LHCN-M2 (cell line): ENCODE measurements around the gene SLC25A22. TPM values are rescaled to one million over a fixed set of nuclear protein-coding genes. Genes with fewer than 3 reads are reported as not detected.

Source experiments
- DNase-seq: peaks from one replicate; pipeline ENCODE4 v3.0.0-alpha.2; 2012; ENCODE audit warnings: low read depth
- total RNA-seq: library from RNA; depleted of rRNA; stranded (reverse); fragments of >200 nt; gene quantifications from 2 replicates; pipeline ENCODE4 v1.2.3, GENCODE V29; 2014

SLC25A22 gene
- total RNA-seq, 1 experiment from 2014 or later: 18.5 TPM

DNA sequence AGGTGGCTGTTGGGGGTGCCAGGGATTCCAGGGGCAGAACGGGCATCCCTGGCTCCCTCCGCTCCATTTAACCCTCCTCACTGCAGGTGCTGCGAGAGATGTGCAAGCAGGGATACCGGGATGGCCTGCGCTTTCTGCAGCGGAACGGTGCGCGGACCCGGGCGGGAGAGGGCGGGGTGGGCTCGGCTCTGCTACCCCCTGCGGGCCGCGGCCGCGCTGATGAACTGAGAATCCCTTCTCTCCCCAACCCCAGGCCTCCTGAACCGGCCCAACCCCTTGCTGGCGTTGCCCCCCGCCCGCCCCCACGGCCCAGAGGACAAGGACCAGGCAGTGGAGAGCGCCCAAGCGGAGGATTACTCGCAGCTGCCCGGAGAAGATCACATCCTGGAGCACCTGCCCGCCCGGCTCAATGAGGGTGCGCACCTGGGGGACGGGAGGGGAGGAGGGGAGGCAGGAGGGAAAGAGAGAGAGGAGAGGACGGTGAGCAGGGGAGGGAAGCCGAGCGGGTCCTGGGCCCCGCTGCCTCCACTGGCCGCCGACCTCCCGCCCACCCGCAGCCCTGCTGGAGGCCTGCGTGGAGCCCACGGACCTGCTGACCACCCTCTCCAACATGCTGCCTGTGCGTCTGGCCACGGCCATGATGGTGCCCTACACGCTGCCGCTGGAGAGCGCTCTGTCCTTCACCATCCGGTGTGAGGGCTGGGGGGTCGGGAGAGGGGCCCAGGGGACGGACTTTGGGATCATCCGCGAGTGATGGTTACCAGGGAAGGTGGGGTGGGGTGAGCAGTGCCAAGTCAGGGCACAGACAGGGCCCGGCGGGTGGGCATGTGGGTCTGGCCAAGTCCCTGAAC lies 25.6 kb upstream of the SLC25A22 start:
- DNase-seq: no peak

DNA sequence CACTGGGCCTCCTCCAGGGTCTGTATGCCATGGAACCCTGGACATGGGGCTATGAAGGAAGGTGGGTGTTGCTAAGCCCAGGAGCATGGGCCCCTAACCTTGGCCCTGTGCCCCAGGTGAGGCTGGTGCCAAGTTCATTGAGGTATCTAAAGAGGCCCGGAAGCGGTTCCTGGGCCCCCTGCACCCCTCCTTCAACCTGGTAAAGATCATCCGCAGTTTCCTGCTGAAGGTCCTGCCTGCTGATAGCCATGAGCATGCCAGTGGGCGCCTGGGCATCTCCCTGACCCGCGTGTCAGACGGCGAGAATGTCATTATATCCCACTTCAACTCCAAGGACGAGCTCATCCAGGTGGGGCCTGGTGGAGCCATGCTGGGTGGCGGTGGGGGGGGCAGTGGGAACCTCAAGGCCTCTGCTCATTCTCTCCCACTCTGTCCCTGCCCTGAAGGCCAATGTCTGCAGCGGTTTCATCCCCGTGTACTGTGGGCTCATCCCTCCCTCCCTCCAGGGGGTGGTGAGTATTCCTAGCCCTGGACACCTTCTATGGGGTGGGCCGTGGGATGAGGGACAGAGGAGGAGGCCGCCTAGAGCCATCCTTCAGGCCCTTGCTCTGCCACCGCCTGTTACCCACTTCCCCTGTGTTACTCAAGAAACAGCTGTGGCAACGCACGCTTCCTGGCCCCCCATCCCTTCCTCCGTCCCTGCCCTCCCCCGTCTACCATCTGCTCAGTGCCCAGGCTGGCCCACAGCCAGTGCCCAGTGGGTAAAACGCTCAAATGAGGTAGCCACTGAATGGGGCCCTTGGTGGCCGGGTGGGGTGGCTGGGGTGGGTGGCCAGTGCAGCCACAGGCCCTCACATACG lies 23.7 kb upstream of the SLC25A22 start:
- DNase-seq: peak; percentile 85

DNA sequence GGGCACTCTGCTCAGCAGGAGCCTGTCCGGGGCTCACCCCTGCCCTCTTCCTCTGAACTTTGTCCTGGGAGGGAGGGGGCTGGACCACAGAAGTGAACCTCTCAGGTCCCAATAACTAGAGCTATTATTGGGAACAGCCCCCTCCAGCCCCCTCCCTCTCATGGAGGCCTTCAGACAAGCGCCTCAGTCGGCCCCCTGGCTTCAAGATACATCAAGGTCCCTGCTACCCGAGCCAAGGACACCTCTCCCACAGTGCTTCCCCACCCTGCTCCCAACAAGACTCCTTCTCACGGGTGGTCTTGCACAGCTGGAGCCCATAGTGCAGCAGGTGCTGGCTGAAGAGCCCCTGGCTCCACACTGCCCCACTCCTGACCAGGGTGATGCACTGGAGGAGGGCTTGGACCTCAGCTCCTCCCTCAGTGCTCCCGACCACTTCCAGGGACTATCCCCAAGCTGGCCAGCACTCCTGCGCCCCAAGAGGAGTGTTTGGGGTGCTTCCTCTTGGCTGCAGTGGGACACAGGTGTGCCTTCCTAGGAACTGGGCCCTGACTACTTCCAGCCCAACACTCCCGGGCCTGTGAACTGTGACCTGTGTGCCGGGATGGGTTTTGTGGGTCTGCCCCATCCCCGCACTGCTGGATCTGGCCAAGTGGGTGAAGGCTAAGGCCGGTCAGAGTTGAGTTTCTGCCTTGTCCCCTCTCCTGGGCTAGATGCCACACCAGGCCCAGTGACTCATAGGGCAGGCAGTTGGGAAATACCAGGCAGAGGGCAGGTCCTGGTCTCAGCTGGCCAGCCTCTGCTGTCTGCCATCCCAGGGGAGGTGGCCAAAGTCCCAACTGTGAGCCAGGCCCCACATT lies 22.8 kb upstream of the SLC25A22 start:
- peak; percentile 91 for DNase-seq

DNA sequence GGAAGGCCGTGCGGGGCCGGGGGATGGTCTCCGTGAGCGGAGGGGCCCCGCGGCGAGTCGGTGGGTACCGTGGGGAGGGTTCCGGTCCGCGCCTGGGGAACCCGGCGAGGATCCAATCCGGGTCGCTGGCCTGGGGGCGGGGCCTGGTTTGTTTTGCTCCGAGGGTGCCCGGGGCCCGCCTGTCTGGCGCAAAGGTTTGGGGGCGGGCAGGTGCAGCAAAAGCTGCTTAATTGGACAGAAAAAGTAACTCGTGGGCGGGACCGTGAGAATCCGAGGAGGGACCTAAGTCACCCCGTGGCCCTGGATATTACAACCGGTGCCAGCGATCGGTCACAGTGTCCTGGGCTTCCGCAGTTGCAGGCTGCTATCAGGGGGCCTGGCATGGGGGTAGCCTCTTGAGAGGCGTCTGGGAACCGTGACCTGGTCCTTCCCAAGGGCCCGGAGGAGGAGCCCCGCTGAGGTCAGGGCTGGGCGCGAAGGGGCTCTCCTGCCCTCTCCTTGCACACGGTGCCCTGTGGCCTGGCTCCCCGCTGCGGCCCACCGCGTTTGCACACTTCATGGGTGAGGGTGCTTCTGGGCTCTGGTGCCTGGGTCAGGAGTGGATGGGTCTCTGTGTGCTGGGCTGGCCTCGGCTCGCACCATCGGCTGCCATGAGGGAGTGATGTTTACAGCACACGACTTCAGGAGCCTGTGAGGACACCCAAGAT lies 22.0 kb upstream of the SLC25A22 start:
- DNase-seq: peak; percentile 81

DNA sequence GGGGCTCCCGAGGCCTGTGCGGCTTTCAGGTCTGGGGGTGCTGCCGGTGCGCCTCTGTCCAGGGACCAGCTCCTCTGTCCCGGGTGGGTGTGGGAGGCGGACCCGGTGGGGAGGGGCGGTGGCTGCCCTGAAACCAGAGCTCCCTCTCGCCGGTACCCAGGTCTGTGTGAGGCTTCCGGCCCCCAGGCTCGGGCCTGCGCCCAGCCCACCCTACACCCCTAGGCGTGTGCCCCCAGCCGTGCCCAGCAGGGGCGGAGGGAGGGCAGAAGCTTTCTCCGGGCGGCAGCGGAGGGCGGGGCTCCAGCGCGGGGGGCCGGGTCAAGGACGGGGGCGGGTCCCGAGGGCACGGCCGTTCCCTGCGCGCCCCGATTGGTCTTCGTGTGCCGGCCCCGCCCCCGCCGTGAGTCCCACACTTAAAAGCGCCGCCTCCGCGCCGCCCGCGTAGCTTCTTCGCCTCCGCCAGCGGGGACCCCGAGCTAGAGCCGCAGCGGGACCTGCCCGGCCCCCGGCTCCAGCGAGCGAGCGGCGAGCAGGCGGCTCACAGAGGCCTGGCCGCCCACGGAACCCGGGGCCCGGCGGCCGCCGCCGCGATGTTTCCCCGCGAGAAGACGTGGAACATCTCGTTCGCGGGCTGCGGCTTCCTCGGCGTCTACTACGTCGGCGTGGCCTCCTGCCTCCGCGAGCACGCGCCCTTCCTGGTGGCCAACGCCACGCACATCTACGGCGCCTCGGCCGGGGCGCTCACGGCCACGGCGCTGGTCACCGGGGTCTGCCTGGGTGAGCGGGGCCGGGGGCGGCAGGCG lies 21.2 kb upstream of the SLC25A22 start:
- DNase-seq: peak; percentile 79

DNA sequence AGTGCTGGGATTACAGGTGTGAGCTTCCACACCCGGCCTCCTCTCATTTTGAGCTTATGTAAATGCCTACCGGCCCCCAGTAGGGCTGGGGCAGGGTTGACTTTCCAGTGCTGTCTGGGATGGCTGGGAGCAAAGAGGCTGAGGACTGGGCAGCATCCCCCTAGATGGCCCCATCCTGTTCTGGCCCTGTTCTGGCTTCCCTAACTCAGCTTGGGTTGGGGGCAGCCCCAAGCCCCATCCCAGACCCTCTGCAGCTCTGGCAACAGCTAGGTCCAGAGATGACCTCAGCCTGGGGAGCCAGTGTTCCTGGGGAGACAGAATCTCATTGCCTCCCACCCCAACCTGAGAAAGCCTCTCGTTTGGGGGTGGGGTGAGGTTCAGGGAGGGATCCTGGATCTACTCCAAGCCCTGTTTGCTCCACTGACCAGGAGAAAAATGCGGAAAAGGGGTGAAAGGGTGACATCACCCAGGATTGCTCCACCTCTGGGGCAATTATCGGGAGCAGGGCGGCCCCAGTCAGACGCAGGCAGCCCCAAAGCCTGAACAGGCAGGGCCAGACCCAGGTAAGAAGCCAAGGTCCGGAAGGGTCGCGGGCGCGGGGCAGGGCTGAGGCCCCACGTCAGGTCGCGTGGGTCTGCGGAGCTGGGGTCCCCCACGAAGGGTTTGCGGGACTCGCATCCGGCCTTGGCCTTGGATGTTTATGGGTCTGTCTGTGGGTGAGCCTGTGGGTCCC lies 20.5 kb upstream of the SLC25A22 start, which contains the start of gene PNPLA2:
Gene PNPLA2, plus strand, starts transcription at position 519 of the 733 bp plus-strand sequence. CDS start 805 bp downstream, outside the sequence.
- DNase-seq: no peak

DNA sequence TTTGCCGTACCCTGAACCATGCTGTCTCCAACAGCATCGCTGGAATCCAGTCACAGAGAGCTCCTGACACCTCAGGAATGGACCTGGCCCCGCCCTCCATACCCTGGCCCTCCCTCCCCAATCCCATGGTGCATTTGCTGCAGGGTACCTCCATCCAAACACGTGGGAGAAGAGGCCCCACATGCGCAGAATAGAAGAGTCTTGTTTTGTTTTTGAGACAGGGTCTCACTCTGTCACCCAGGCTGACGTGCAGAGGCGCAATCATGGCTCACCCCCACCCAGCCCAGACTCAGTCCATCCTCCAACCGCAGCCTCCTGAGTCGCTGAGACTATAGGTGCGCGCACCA lies 18.3 kb upstream of the SLC25A22 start:
- no peak for DNase-seq

DNA sequence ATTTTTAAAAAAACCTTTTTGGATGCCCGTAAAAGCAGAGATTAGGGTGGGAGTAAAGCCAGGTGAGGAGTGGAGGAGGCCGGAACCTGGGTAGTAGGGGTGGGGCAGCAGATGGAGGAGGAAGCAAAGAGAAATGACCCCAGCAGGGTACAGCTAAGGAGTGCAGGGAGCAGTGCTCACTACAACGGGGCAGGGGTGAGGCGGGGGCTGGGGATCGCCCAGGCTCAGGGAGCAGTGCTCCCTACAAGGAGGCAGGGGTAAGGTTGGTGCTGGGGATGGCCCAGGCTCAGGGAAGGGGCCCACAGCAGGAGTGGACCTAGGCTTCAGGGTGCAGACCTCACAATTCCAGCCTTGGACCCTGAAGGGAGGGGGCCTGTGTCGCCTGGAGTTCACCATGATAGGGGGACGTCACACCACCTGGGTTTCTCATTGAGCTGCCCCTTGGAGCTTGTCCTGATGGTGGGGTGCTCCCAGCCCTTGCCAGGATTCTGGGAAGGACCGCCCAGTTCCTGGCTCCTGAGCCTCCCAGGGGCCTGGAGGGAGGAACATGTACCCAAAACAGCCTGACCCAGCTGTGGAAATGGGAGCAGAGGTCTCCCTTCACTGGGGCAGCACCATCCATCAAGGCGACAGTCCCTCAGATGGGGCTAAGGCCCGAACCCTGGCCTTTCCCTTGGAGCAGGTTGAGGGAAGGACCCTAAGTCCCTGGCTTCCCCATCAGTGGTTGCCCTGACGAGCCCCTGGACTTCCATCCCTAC lies 17.8 kb upstream of the SLC25A22 start:
- no peak for DNase-seq

DNA sequence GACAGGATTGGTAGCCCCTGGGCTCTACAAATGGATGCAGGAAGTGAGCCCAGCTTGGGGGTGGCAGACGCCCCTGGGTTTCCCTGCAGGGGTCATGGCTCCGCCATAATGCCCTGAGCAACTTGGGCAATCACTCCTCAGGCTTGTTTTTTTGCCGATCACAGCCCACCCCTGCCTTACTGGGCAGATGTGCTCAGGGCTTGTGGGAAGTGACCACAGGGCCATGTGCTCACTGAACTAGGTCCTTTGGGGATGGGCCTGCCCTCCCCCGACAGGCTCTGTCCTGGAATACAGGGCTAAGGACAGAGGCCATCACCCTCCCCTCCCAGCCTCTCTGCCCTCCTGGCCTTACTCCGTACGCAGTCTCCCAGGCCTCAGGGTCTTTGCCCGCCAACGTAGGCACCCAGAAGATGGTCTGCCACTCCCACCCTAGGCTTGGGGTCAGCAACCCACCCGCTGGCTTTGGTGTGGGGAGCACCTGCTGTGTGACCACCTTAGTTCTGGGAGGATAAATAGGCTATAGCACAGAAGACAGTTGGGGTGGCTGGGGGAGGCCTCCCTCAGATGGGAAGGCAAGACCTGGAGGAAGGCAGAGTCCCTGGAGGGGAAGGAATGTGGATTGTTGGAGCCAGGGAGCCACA lies 15.5 kb upstream of the SLC25A22 start:
- DNase-seq: no peak

DNA sequence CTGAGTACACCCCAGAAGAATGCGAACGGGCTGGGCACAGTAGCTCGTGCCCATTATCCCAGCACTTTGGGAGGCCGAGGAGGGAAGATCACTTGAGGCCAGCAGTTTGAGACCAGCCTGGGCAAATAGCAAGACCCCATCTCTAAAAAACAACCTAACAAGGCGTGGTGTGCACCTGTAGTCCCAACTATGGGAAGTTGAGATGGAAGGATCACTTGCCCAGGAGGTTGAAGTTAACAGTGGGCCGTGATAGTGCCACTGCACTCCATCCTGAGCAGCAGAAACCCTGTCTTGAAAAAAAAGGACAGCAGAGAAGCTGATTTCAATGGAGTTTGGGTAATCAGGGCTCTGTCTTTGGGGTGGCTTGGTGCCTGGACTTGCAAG lies 15.0 kb upstream of the SLC25A22 start:
- DNase-seq: no peak

DNA sequence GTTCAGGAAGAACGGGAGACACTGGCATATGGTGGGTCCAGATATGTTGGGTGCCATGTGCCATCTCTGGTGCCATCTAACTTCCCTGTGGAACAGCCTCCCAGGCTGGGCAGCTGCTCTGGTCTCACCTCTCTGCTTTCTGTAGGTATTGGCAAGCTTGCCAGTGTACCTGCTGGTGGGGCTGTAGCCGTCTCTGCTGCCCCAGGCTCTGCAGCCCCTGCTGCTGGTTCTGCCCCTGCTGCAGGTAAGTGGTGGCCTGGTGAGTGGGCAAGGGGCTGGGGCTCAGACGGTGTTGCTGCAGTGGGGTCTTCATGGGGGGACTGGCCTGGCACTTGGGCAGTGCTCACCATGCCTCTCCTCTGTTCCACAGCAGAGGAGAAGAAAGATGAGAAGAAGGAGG lies 14.3 kb upstream of the SLC25A22 start:
- DNase-seq: no peak

DNA sequence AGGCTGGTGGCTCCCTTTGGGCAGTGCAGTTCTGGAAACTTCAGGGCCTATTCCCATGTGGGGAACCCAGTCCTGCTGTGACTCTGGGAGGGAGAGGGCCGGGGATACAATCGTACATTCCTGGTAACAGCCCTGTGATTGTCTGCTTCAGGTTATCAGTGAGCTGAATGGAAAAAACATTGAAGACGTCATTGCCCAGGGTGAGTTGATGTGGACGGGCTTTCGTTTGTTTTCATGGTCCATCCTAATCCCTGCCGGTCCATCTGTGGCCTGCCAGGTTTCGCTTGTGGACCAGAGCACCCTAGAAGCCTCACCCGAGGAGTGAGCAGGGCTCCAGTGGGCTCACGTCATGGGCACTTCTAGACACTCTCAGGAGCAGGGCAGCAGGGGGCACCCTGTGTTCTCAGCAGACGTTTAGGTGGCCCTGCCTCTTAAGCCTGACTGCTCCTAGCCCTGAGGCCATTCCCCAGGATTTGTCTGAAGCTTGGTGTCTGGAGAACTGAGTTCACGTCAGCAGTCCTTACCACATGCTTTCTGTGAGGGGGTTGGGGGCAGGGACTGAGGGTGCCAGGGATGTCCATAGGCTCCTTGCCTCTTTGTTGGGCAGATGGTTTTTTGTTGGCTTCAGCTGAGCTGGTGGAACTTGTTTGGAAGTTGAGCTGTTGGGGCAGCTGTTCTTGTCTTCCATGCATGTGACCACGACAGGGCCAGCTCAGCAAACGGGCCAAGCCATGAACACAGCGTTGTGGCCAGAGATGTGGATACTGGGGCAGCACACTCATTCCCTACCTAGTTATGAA lies 13.6 kb upstream of the SLC25A22 start:
- DNase-seq: peak; percentile 68

DNA sequence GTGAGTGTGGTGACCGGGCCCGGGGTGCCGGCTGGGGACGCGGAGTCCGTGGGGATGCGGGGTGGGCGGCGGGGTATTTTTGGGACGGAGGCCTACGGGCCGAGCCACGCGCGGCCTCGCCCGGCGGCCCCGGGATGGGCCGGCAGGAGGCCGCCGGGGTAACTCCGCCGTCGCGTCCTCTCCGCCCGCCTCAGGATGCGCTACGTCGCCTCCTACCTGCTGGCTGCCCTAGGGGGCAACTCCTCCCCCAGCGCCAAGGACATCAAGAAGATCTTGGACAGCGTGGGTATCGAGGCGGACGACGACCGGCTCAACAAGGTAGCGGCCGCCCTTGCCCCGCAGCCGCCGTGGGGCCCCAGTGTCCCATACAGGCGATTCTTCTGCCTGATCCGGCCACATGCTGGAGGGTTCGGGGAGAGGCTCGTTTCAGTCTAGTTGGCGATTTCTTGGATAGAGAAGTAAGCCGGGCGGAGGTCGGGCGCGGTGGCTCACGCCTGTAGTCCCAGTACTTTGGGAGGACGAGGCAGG lies 12.0 kb upstream of the SLC25A22 start:
- no peak for DNase-seq

DNA sequence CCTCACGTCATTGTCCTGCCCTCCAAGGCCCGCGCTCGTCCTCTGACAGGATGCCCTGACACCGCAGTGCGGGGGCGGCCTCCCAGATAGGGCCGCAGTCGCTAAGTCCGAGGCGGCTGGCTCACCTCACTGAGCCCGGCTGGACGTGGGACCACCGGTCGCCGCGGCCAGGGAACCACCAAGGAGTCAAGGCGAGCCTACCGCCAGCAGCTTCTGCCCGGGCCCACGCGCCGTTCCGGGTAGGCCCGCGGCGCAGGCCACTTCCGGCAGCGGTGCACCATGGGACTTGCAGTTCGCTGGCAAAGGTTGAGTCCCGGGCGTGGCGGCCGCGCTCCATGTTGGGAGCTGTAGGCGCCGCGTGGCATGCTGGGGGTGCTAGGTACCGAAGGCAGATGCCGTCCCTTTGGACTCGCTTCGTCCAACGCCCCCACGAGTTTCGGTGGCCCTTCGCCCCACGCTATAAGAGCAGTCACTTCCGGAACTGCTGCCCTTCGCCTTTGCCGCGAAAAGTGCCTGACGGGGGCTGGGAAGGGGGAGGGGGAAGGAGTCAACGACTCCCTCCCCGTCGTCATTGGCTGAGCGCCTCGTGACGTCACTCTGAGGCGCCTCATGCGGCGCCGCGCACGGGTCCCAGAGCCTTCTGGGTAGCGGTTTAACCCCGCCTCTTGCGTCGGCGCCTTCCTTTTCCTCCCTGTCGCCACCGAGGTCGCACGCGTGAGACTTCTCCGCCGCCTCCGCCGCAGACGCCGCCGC lies 11.4 kb upstream of the SLC25A22 start, which contains the start of gene RPLP2:
Gene RPLP2, plus strand, starts transcription at position 681 of the 753 bp plus-strand sequence. CDS start 268 bp downstream, outside the sequence.
- DNase-seq: peak; percentile 96

DNA sequence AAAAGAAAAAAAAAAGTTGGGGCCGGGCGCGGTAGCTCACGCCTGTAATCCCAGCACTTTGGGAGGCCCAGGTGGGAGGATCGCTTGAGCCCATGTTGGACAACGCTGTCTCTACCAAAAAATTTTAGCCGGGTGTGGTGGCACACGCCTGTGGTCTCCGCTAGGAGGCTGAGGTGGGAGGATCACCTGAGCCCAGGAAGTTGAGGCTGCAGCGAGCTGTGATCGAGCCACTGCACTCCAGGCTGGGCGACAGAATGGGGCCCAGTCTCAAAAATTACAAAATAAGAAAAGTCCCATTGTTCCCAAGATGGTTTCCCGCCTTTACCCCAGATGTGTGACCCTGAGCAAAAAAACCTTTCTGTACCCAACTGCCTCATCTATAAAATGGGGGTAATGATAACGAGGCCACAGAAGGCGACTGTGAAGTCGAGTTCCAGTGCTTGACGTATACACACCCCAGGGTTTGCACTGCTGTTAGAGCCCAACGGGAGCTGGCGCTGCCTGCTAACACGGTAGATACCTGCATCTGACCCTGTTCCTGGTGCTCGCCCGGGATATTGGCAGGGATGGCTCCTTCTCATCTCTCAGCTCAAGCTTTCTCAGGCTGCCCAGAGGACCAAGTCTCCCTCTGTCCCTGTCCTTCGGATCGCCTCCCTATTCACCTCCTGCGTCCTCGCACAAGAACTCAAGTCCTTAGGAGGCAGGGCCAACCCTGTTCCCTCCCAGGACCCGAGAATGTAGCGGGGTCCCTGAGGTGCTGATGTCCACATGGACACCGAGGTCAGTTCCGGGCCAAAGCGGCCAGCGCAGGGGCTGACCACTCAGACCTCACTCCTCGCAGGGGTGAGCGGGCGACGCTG lies 10.6 kb upstream of the SLC25A22 start:
- DNase-seq: peak; percentile 85
